Aorta (tissue), 5 donors: ENCODE data around the gene UBTF. TPM values are rescaled to one million over a fixed set of nuclear protein-coding genes. Genes with fewer than 3 reads are reported as not detected.

Source experiments
- ATAC-seq: fragments of 200-7000 bp; cut with Tn5 transposase; one replicate; pipeline ENCODE4 v1.9.1; 2022; ENCODE audit warnings: moderate library complexity; ENCODE audit not compliant: low FRiP score
- DNase-seq, 2 donors: peaks; one replicate each; pipeline ENCODE4 v3.0.0-alpha.2; 2020
- H3K27ac ChIP-seq, 2 donors: one replicate each; pipeline ENCODE4 v1.5.1; 2013; ENCODE audit warnings: low read length in 2 of 2, mild to moderate bottlenecking in 2 of 2, moderate library complexity in 2 of 2, control low read depth in 1 of 2, inconsistent platforms in 1 of 2, low read depth in 1 of 2
- H3K27me3 ChIP-seq, 2 donors: one replicate each; pipeline ENCODE4 v1.6.1; 2013; ENCODE audit warnings: control low read depth in 1 of 2, low read length in 1 of 2, mild to moderate bottlenecking in 1 of 2, moderate library complexity in 1 of 2; ENCODE audit not compliant: insufficient read depth in 2 of 2, control insufficient read depth in 1 of 2
- H3K36me3 ChIP-seq, 2 donors: one replicate each; pipeline ENCODE4 v1.6.1; 2013; ENCODE audit warnings: control low read depth in 1 of 2, low read length in 1 of 2, mild to moderate bottlenecking in 1 of 2; ENCODE audit not compliant: insufficient read depth in 2 of 2, control insufficient read depth in 1 of 2
- H3K4me1 ChIP-seq, 2 donors: one replicate each; pipeline ENCODE4 v1.6.1; 2013; ENCODE audit warnings: low read length in 2 of 2, control low read depth in 1 of 2, mild to moderate bottlenecking in 1 of 2, moderate library complexity in 1 of 2; ENCODE audit not compliant: insufficient read depth in 2 of 2, control insufficient read depth in 1 of 2
- H3K4me3 ChIP-seq, 2 donors: one replicate each; pipeline ENCODE4 v1.5.1; 2013; ENCODE audit warnings: low read length in 2 of 2, control low read depth in 1 of 2, mild to moderate bottlenecking in 1 of 2
- H3K9me3 ChIP-seq: one replicate; pipeline ENCODE4 v1.6.1; 2013; ENCODE audit warnings: mild to moderate bottlenecking, low read length; ENCODE audit not compliant: control insufficient read depth
- WGBS, 2 donors: extraction: QIAGEN DNeasy Blood & Tissue Kit; methylation state at CpG; one replicate each; pipeline ENCODE4 v1.1.7; 2013; 5-methylcytosine and 5-hydroxymethylcytosine counted together
- intact Hi-C, 2 donors: fragments of 100-400 bp; cut with DNase I; formaldehyde crosslinking; loops; one replicate each; pipeline versions ENCODE4 v1.14.2 to v1.15.0; 2022
- polyA plus RNA-seq, 2 donors: library from polyadenylated mRNA; stranded (reverse); fragments of 200-250 nt; gene quantifications; one replicate each; pipeline ENCODE4 v1.2.3, GENCODE V29; 2013
- total RNA-seq, 2 donors: library from RNA; stranded (reverse); fragmentation: NEBNext Ultra II Directional; extraction: Animal tissue kit (Norgen Biotek cat#: 25700); gene quantifications; one replicate each; pipeline ENCODE4 v1.2.1, GENCODE V29; 2021
- donor health status: healthy with polysubstance abuse.
- donor health status: Bipolar disorder and iron deficiency.
- donor health status: DM: no; HTN: no; CAD: no.
- donor health status: DM: no; HTN: no; CAD: no.
- donor health status: DM: yes; HTN: yes; CAD: no.

Gene UBTF
- total and polyA plus RNA-seq, 4 donors, result 26.5 to 75.4 (median 42.5) TPM

- Histone ChIP-seq H3K4me1 (no peaks in the 10 kb centered on the region), H3K4me3 (no peak overlapping the region), H3K36me3 (peaks cover 0 to 5% of the 10 kb centered on the region in 2 donors), H3K27me3 (no peaks in the 10 kb centered on the region), H3K9me3 (no peaks in the 10 kb centered on the region), H3K27ac (no peak overlapping the region)
- no peak for ATAC-seq
- intact Hi-C loops, result no loop called here
- 34 to 43% methylated on average over 13 of the region's 13 CpGs for WGBS, 2 donors
- no peak for DNase-seq
Measured at GRCh38 chr17:44205962-44206824, 13.3 kb downstream of the UBTF start.

- intact Hi-C loops, result no loop called here
- H3K4me1 ChIP-seq, result no peaks in the 10 kb centered on the region
- H3K36me3 ChIP-seq, result peaks cover 0 to 3% of the 10 kb centered on the region in 2 donors
- no peak for ATAC-seq
- H3K4me3 ChIP-seq, result no peak overlapping the region
- 71 to 73% methylated on average over 5 of the region's 5 CpGs for WGBS, 2 donors
- no peaks in the 10 kb centered on the region for H3K9me3 ChIP-seq
- H3K27me3 ChIP-seq, result no peaks in the 10 kb centered on the region
- H3K27ac ChIP-seq, result no peak overlapping the region
- DNase-seq, result peak in 1 of 2 donors; percentile 75
Measured at GRCh38 chr17:44204441-44204882, 15.0 kb downstream of the UBTF start.

- ATAC-seq (no peak), DNase-seq (no peak)
- Histone ChIP-seq H3K4me1 (no peaks in the 10 kb centered on the region), H3K9me3 (no peaks in the 10 kb centered on the region), H3K27ac (no peak overlapping the region), H3K4me3 (no peak overlapping the region), H3K27me3 (no peaks in the 10 kb centered on the region), H3K36me3 (peaks cover 0 to 2% of the 10 kb centered on the region in 2 donors)
- WGBS, 2 donors, result 51 to 56% methylated on average over 9 of the region's 9 CpGs
- intact Hi-C loops, result no loop called here
Measured at GRCh38 chr17:44203731-44204440, 15.6 kb downstream of the UBTF start.

GRCh38 chr17:44202756-44203155 is 16.7 kb downstream of the UBTF start:
- peaks cover 0 to 2% of the 10 kb centered on the region in 2 donors for H3K36me3 ChIP-seq
- H3K4me3 ChIP-seq, result no peak overlapping the region
- DNase-seq, result no peak
- no peaks in the 10 kb centered on the region for H3K4me1 ChIP-seq
- 88% methylated on average over 4 of the region's 4 CpGs for WGBS, 2 donors
- intact Hi-C loops, result no loop called here
- no peak for ATAC-seq
- H3K27ac ChIP-seq, result no peak overlapping the region
- no peaks in the 10 kb centered on the region for H3K9me3 ChIP-seq
- no peaks in the 10 kb centered on the region for H3K27me3 ChIP-seq

- Histone ChIP-seq H3K36me3 (no peaks in the 10 kb centered on the region), H3K9me3 (no peaks in the 10 kb centered on the region), H3K4me3 (peak overlapping the region; percentile 66 to 77), H3K27me3 (no peaks in the 10 kb centered on the region), H3K27ac (peak overlapping the region; percentile 76 to 80), H3K4me1 (no peaks in the 10 kb centered on the region)
- intact Hi-C loops, result loop anchor here in 1 of 2 donors (2.0 kb wide), 1 partner anchor 18 kb away; the partner anchor contains the start of gene UBTF
- DNase-seq, result peak in 1 of 2 donors; percentile 65
- WGBS, 2 donors, result 4 to 6% methylated on average over 18 to 36 of the region's 36 CpGs
- no peak for ATAC-seq
Measured at GRCh38 chr17:44200478-44201155, 18.9 kb downstream of the UBTF start.

GRCh38 chr17:44199553-44200477 is 19.7 kb downstream of the UBTF start, which contains the start of gene ATXN7L3:
Gene ATXN7L3 (minus strand): TSS chr17:44199884. CDS start chr17:44198070, 1,814 bp downstream.
- intact Hi-C loops, result loop anchor here in 1 of 2 donors (2.0 kb wide), 1 partner anchor 19 kb away; the partner anchor contains the start of gene UBTF
- Histone ChIP-seq H3K4me1 (no peaks in the 10 kb centered on the region), H3K27ac (peak within 1 kb of the TSS; percentile 80 to 84), H3K9me3 (no peaks in the 10 kb centered on the region), H3K4me3 (peak within 1 kb of the TSS; percentile 92 to 99), H3K36me3 (no peaks in the 10 kb centered on the region), H3K27me3 (no peaks in the 10 kb centered on the region)
- peak; percentile 99 to 100 for DNase-seq
- 1% methylated on average over 32 to 126 of the region's 126 CpGs for WGBS, 2 donors
- peak; percentile 96 for ATAC-seq

GRCh38 chr17:44198721-44199552 is 20.5 kb downstream of the UBTF start:
- ATAC-seq, result peak; percentile 41
- no peaks in the 10 kb centered on the region for H3K4me1 ChIP-seq
- no peaks in the 10 kb centered on the region for H3K27me3 ChIP-seq
- WGBS, 2 donors, result 1% methylated on average over 40 to 68 of the region's 68 CpGs
- peak overlapping the region; percentile 92 to 99 for H3K4me3 ChIP-seq
- H3K27ac ChIP-seq, result peak overlapping the region; percentile 73 to 84
- H3K9me3 ChIP-seq, result no peaks in the 10 kb centered on the region
- peaks cover 0 to 2% of the 10 kb centered on the region in 2 donors for H3K36me3 ChIP-seq
- DNase-seq, result peak; percentile 77 to 86
- intact Hi-C loops, result no loop called here
